Neural cell (in vitro differentiated cells): ENCODE results near the gene SEC23A. TPM values are rescaled to one million over a fixed set of nuclear protein-coding genes. Genes with fewer than 3 reads are reported as not detected.

ENCODE experiments used
- H2AFZ ChIP-seq: fragments of 200-600, 300-800 bp; sonication (generic), shearing (Covaris generic); 2 replicates; pipeline ENCODE4 v1.6.0; 2014; ENCODE audit warnings: low read depth, mild to moderate bottlenecking, antibody characterized with exemption, low read length, moderate library complexity
- H3F3A ChIP-seq: fragments of 200-600 bp; shearing (Covaris generic); 2 replicates; pipeline ENCODE4 v1.6.1; 2016; ENCODE audit warnings: mild to moderate bottlenecking, moderate library complexity, mixed read lengths, antibody characterized with exemption, low read length; ENCODE audit not compliant: insufficient read depth, poor library complexity, severe bottlenecking
- H3K27ac ChIP-seq: fragments of 200-600, 300-800 bp; sonication (generic), shearing (Covaris generic); 2 replicates; pipeline ENCODE4 v1.5.1; 2014; ENCODE audit warnings: mild to moderate bottlenecking, low read length, moderate library complexity
- H3K27me3 ChIP-seq: fragments of 300-800, 200-600 bp; sonication (generic), shearing (Covaris generic); 2 replicates; pipeline ENCODE4 v1.6.0; 2014; ENCODE audit warnings: mild to moderate bottlenecking, low read depth, low read length, moderate library complexity; ENCODE audit not compliant: insufficient read depth
- H3K36me3 ChIP-seq: fragments of 300-800, 200-600 bp; sonication (generic), shearing (Covaris generic); 2 replicates; pipeline ENCODE4 v1.5.1; 2014; ENCODE audit warnings: mild to moderate bottlenecking, antibody characterized with exemption, low read length, moderate library complexity; ENCODE audit not compliant: insufficient read depth
- H3K4me2 ChIP-seq: fragments of 300-800, 200-600 bp; sonication (generic), shearing (Covaris generic); 2 replicates; pipeline ENCODE4 v1.6.0; 2014; ENCODE audit warnings: mild to moderate bottlenecking, low read length
- H3K4me3 ChIP-seq: fragments of 300-800, 200-600 bp; sonication (generic), shearing (Covaris generic); 2 replicates; pipeline ENCODE4 v1.5.1; 2014; ENCODE audit warnings: mild to moderate bottlenecking, low read length, moderate library complexity
- H3K79me2 ChIP-seq: fragments of 200-600 bp; shearing (Covaris generic); replicated peaks from 2 replicates; pipeline ENCODE4 v1.6.0; 2014; ENCODE audit warnings: mild to moderate bottlenecking, low read length, moderate library complexity; ENCODE audit not compliant: insufficient read depth
- H3K9ac ChIP-seq: fragments of 300-800, 200-600 bp; sonication (generic), shearing (Covaris generic); 2 replicates; pipeline ENCODE4 v1.6.1; 2016; ENCODE audit warnings: mild to moderate bottlenecking, low read length, mixed read lengths
- H3K9me2 ChIP-seq: fragments of 200-600 bp; shearing (Covaris generic); 2 replicates; pipeline ENCODE4 v1.6.1; 2016; ENCODE audit warnings: mild to moderate bottlenecking, low read length, mixed read lengths; ENCODE audit not compliant: insufficient read depth
- H3K9me3 ChIP-seq: fragments of 200-600, 300-800 bp; sonication (generic), shearing (Covaris generic); 2 replicates; pipeline ENCODE4 v1.6.1; 2016; ENCODE audit warnings: mild to moderate bottlenecking, mixed run types, low read length, moderate library complexity, mixed read lengths
- H4K20me1 ChIP-seq: fragments of 200-600 bp; shearing (Covaris generic); 2 replicates; pipeline ENCODE4 v1.6.1; 2016; ENCODE audit warnings: mild to moderate bottlenecking, mixed run types; ENCODE audit not compliant: insufficient read depth
- EP300 ChIP-seq: fragments of 450-650 bp; conservative IDR thresholded peaks from 2 replicates; pipeline ENCODE4 v1.6.1; 2014; ENCODE audit warnings: antibody characterized with exemption, mild to moderate bottlenecking, moderate library complexity; ENCODE audit not compliant: poor library complexity, severe bottlenecking
- EZH2 ChIP-seq: fragments of 200-600, 300-800 bp; shearing (Covaris generic), sonication (generic); IDR thresholded peaks from 2 replicates; pipeline ENCODE4 v1.6.1; 2014; ENCODE audit warnings: antibody characterized with exemption, low read length, borderline replicate concordance, mild to moderate bottlenecking; ENCODE audit not compliant: insufficient read depth, poor library complexity, severe bottlenecking
- MXI1 ChIP-seq: fragments of 450-650 bp; conservative IDR thresholded peaks from 2 replicates; pipeline ENCODE4 v1.6.1; 2014; ENCODE audit warnings: antibody characterized with exemption, mild to moderate bottlenecking; ENCODE audit not compliant: poor library complexity, severe bottlenecking
- POLR2AphosphoS5 ChIP-seq: IDR thresholded peaks from 2 replicates; pipeline ENCODE4 v1.6.1; 2012
- RAD21 ChIP-seq: fragments of 450-650 bp; conservative IDR thresholded peaks from 2 replicates; pipeline ENCODE4 v1.6.1; 2014; ENCODE audit warnings: antibody characterized with exemption, mild to moderate bottlenecking, moderate library complexity
- SMC3 ChIP-seq: fragments of 450-650 bp; conservative IDR thresholded peaks from 2 replicates; pipeline ENCODE4 v1.6.1; 2014; ENCODE audit warnings: antibody characterized with exemption, mild to moderate bottlenecking, moderate library complexity; ENCODE audit not compliant: poor library complexity
- TAF1 ChIP-seq: IDR thresholded peaks from 2 replicates; pipeline ENCODE4 v1.6.1; 2012; ENCODE audit warnings: low read depth
- polyA plus RNA-seq: library from polyadenylated mRNA; depleted of rRNA; stranded (reverse); fragments of >200 nt; gene quantifications from 2 replicates; pipeline ENCODE4 v1.2.3, GENCODE V29; 2014
- TF ChIP-seq, protein P1 (sequence below): fragments of 450-650 bp; IDR thresholded peaks from 2 replicates; pipeline ENCODE4 v1.5.1; 2014; ENCODE audit warnings: antibody characterized with exemption, mild to moderate bottlenecking, moderate library complexity; ENCODE audit not compliant: poor library complexity, severe bottlenecking
- TF ChIP-seq, protein P2 (sequence below): IDR thresholded peaks from 2 replicates; pipeline ENCODE4 v1.6.1; 2012; ENCODE audit warnings: borderline replicate concordance

The SEC23A gene
- polyA plus RNA-seq, 1 donor from 2014 or later, result 107 TPM

GRCh38 chr14:39034481-39035296, 68.3 kb downstream of the SEC23A start:
- Histone ChIP-seq H3K36me3 (peaks cover 25% of the 10 kb centered on the region), H2AFZ (no peak overlapping the region), H3K4me2 (no peak overlapping the region), H3K9me2 (no peaks in the 10 kb centered on the region), H3K27ac (no peak overlapping the region), H3K27me3 (no peaks in the 10 kb centered on the region), H3F3A (no peaks in the 10 kb centered on the region), H3K9ac (no peak overlapping the region), H4K20me1 (no peaks in the 10 kb centered on the region), H3K79me2 (no peaks in the 10 kb centered on the region), H3K9me3 (no peaks in the 10 kb centered on the region), H3K4me3 (no peak overlapping the region)
- TF ChIP-seq, protein P1, sequence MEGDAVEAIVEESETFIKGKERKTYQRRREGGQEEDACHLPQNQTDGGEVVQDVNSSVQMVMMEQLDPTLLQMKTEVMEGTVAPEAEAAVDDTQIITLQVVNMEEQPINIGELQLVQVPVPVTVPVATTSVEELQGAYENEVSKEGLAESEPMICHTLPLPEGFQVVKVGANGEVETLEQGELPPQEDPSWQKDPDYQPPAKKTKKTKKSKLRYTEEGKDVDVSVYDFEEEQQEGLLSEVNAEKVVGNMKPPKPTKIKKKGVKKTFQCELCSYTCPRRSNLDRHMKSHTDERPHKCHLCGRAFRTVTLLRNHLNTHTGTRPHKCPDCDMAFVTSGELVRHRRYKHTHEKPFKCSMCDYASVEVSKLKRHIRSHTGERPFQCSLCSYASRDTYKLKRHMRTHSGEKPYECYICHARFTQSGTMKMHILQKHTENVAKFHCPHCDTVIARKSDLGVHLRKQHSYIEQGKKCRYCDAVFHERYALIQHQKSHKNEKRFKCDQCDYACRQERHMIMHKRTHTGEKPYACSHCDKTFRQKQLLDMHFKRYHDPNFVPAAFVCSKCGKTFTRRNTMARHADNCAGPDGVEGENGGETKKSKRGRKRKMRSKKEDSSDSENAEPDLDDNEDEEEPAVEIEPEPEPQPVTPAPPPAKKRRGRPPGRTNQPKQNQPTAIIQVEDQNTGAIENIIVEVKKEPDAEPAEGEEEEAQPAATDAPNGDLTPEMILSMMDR, result peak; percentile 64
- TF ChIP-seq SMC3 (peak; percentile 62), MXI1 (no peak), TAF1 (no peak), RAD21 (peak; percentile 66)
- TF ChIP-seq, protein P2, sequence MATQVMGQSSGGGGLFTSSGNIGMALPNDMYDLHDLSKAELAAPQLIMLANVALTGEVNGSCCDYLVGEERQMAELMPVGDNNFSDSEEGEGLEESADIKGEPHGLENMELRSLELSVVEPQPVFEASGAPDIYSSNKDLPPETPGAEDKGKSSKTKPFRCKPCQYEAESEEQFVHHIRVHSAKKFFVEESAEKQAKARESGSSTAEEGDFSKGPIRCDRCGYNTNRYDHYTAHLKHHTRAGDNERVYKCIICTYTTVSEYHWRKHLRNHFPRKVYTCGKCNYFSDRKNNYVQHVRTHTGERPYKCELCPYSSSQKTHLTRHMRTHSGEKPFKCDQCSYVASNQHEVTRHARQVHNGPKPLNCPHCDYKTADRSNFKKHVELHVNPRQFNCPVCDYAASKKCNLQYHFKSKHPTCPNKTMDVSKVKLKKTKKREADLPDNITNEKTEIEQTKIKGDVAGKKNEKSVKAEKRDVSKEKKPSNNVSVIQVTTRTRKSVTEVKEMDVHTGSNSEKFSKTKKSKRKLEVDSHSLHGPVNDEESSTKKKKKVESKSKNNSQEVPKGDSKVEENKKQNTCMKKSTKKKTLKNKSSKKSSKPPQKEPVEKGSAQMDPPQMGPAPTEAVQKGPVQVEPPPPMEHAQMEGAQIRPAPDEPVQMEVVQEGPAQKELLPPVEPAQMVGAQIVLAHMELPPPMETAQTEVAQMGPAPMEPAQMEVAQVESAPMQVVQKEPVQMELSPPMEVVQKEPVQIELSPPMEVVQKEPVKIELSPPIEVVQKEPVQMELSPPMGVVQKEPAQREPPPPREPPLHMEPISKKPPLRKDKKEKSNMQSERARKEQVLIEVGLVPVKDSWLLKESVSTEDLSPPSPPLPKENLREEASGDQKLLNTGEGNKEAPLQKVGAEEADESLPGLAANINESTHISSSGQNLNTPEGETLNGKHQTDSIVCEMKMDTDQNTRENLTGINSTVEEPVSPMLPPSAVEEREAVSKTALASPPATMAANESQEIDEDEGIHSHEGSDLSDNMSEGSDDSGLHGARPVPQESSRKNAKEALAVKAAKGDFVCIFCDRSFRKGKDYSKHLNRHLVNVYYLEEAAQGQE, result no peak

- H3K79me2 ChIP-seq, result no peaks in the 10 kb centered on the region
- no peaks in the 10 kb centered on the region for H3K9me3 ChIP-seq
- no peak overlapping the region for H3K4me3 ChIP-seq
- H3K4me2 ChIP-seq, result no peak overlapping the region
- no peaks in the 10 kb centered on the region for H3K9me2 ChIP-seq
- H4K20me1 ChIP-seq, result no peaks in the 10 kb centered on the region
- H3K36me3 ChIP-seq, result peaks cover 16% of the 10 kb centered on the region
- H3K27me3 ChIP-seq, result no peaks in the 10 kb centered on the region
- TF ChIP-seq RAD21 (no peak), EZH2 (no peak), MXI1 (no peak), SMC3 (no peak), TAF1 (no peak), POLR2AphosphoS5 (no peak), EP300 (no peak)
- TF ChIP-seq, protein P1, result no peak
- TF ChIP-seq, protein P2, result no peak
- H3K9ac ChIP-seq, result no peak overlapping the region
- H2AFZ ChIP-seq, result no peak overlapping the region
- no peaks in the 10 kb centered on the region for H3F3A ChIP-seq
- H3K27ac ChIP-seq, result no peak overlapping the region
These were observed 69.7 kb downstream of the SEC23A start for GRCh38 chr14:39033371-39033770.
